Caco-2 (cell line): Measurements from ENCODE around the gene RGS7. TPM values are rescaled to one million over a fixed set of nuclear protein-coding genes. Genes with fewer than 3 reads are reported as not detected.
"Not testable (repeated sequence)": the region's sequence is repeated elsewhere in the genome, so short reads cannot be mapped to it uniquely, and the experiment has no call there.

ENCODE experiments used
- BruUV-seq: library from RNA; stranded (reverse); fragments of 400-500 nt; replicated peaks from 2 replicates; lab custom pipeline; 2021; lab: Mats Ljungman, UMichigan
- CTCF ChIA-PET: fragments of 300-600 bp; sonication (Branson Sonifier 250); formaldehyde crosslinking; loops from one replicate; lab custom pipeline; 2022; ENCODE audit warnings: antibody characterized with exemption; lab: Charles Lee
- POLR2A ChIA-PET: fragments of 300-600 bp; sonication (Branson Sonifier 250); formaldehyde crosslinking; loops from one replicate; lab custom pipeline; 2022; ENCODE audit warnings: antibody characterized with exemption; lab: Charles Lee
- DNase-seq, 2 experiments: peaks; one replicate each; pipeline versions ENCODE4 v3.0.0 to v3.0.0-alpha.2; 2020 to 2022
- H3K27me3 ChIP-seq: replicated peaks from 2 replicates; pipeline ENCODE4 v1.6.0; 2011; ENCODE audit warnings: low read length; ENCODE audit not compliant: control insufficient read depth, insufficient read depth
- H3K36me3 ChIP-seq: 2 replicates; pipeline ENCODE4 v1.5.1; 2011; ENCODE audit warnings: low read length; ENCODE audit not compliant: control insufficient read depth, insufficient read depth
- H3K4me1 ChIP-seq: fragments of 250-450 bp; sonication (Bioruptor Pico); 2 replicates; pipeline ENCODE4 v1.5.1; 2020; ENCODE audit warnings: mild to moderate bottlenecking
- H3K4me3 ChIP-seq: 2 replicates; pipeline ENCODE4 v1.5.1; 2011; ENCODE audit warnings: low read depth, mild to moderate bottlenecking, control low read depth, low read length
- H3K9me3 ChIP-seq: fragments of 250-450 bp; sonication (Bioruptor Pico); 2 replicates; pipeline ENCODE4 v1.5.1; 2020; ENCODE audit warnings: mild to moderate bottlenecking, moderate library complexity
- H3K27ac Mint-ChIP-seq: one replicate; pipeline ENCODE4 v1.8.0; 2022; ENCODE audit warnings: mixed read lengths; ENCODE audit not compliant: unreplicated experiment
- H3K27me3 Mint-ChIP-seq: one replicate; pipeline ENCODE4 v1.8.0; 2022; ENCODE audit warnings: mixed read lengths; ENCODE audit not compliant: insufficient read depth, unreplicated experiment
- H3K36me3 Mint-ChIP-seq: one replicate; pipeline ENCODE4 v1.8.0; 2022; ENCODE audit warnings: mild to moderate bottlenecking, mixed read lengths; ENCODE audit not compliant: insufficient read depth, unreplicated experiment
- H3K4me1 Mint-ChIP-seq: one replicate; pipeline ENCODE4 v1.8.0; 2022; ENCODE audit warnings: low read depth, mixed read lengths; ENCODE audit not compliant: unreplicated experiment
- H3K4me3 Mint-ChIP-seq: one replicate; pipeline ENCODE4 v1.8.0; 2022; ENCODE audit warnings: mild to moderate bottlenecking, moderate library complexity, mixed read lengths; ENCODE audit not compliant: unreplicated experiment
- H3K9me3 Mint-ChIP-seq: one replicate; pipeline ENCODE4 v1.8.0; 2022; ENCODE audit warnings: mixed read lengths; ENCODE audit not compliant: unreplicated experiment
- CTCF ChIP-seq, 2 experiments: fragments of 200-600 bp in 1 of 2; IDR thresholded peaks; 1 replicate in 1 of 2; 2 replicates in 1 of 2; pipeline versions ENCODE4 v1.5.1 to v1.8.0; 2011 to 2022; ENCODE audit warnings: antibody characterized with exemption in 1 of 2, control low read depth in 1 of 2, inconsistent platforms in 1 of 2, low read depth in 1 of 2, low read length in 1 of 2, mild to moderate bottlenecking in 1 of 2, moderate library complexity in 1 of 2; ENCODE audit not compliant: insufficient read depth in 1 of 2, severe bottlenecking in 1 of 2, unreplicated experiment in 1 of 2
- intact Hi-C: fragments of 100-400 bp; cut with micrococcal nuclease; formaldehyde crosslinking; loops from one replicate; pipeline ENCODE4 v1.10.0; 2022; ENCODE audit not compliant: unreplicated experiment
- total RNA-seq: library from RNA; stranded (reverse); gene quantifications from 2 replicates; pipeline ENCODE4 v1.2.3, GENCODE V29; 2022

The RGS7 gene
- total RNA-seq, 1 experiment from 2014 or later = not detected

- peaks cover 17% of the 10 kb centered on the region for H3K4me1 Mint-ChIP-seq
- H3K4me3 Mint-ChIP-seq = no peak overlapping the region
- no peak overlapping the region for H3K4me3 ChIP-seq
- no TSS peak for BruUV-seq
- ChIA-PET CTCF (no interaction called here), POLR2A (no interaction called here)
- H3K27me3 ChIP-seq = no peaks in the 10 kb centered on the region
- no peaks in the 10 kb centered on the region for H3K27me3 Mint-ChIP-seq
- H3K36me3 ChIP-seq = no peaks in the 10 kb centered on the region
- DNase-seq = no peak
- no peak for TF ChIP-seq CTCF (IDR thresholded peaks at IDR 0.05; ENCODE audit: insufficient read depth in 1 of 2, low read depth in 1 of 2, low read length in 1 of 2, severe bottlenecking in 1 of 2, unreplicated experiment in 1 of 2)
- H3K36me3 Mint-ChIP-seq = peaks cover 16% of the 10 kb centered on the region
- peak overlapping the region; percentile 96 for H3K27ac Mint-ChIP-seq
- intact Hi-C loops = no loop called here
- H3K9me3 ChIP-seq = peaks cover 41% of the 10 kb centered on the region
- peaks cover 21% of the 10 kb centered on the region for H3K4me1 ChIP-seq
- peaks cover 36% of the 10 kb centered on the region for H3K9me3 Mint-ChIP-seq
Observed at GRCh38 chr1:240766831-240767230, 590.2 kb downstream of the RGS7 start.

GRCh38 chr1:240765732-240766363, 591.2 kb downstream of the RGS7 start:
- Mint-ChIP-seq H3K27ac (peak overlapping the region; percentile 96), H3K27me3 (no peaks in the 10 kb centered on the region), H3K4me3 (peak overlapping the region; percentile 43), H3K4me1 (peaks cover 17% of the 10 kb centered on the region), H3K36me3 (peaks cover 16% of the 10 kb centered on the region), H3K9me3 (peaks cover 36% of the 10 kb centered on the region)
- no peaks in the 10 kb centered on the region for H3K27me3 ChIP-seq
- peaks cover 41% of the 10 kb centered on the region for H3K9me3 ChIP-seq
- intact Hi-C loops = loop anchor here (1.0 kb wide), 2 partner anchors 17 to 65 kb away; no protein-coding TSS in a partner anchor
- BruUV-seq = TSS peak; percentile 77
- peaks cover 21% of the 10 kb centered on the region for H3K4me1 ChIP-seq
- no peaks in the 10 kb centered on the region for H3K36me3 ChIP-seq
- CTCF ChIA-PET = no interaction called here
- POLR2A ChIA-PET = interaction anchor here (0.6 to 1.0 kb wide), 2 partner anchors 18 to 575 kb away, joined by 3 read pairs; no protein-coding TSS in a partner anchor
- TF ChIP-seq CTCF (IDR thresholded peaks at IDR 0.05; ENCODE audit: insufficient read depth in 1 of 2, low read depth in 1 of 2, low read length in 1 of 2, severe bottlenecking in 1 of 2, unreplicated experiment in 1 of 2) = no peak
- peak; percentile 55 to 56 for DNase-seq
- H3K4me3 ChIP-seq = no peak overlapping the region

- H3K4me1 Mint-ChIP-seq = peaks cover 17% of the 10 kb centered on the region
- no TSS peak for BruUV-seq
- CTCF ChIA-PET = no interaction called here
Observed at GRCh38 chr1:240763771-240764170, 593.2 kb downstream of the RGS7 start.

GRCh38 chr1:240763095-240763494, 593.9 kb downstream of the RGS7 start:
- H3K4me1 Mint-ChIP-seq = peaks cover 17% of the 10 kb centered on the region
- H3K4me3 ChIP-seq, DNase-seq, H3K4me3 Mint-ChIP-seq, H3K27me3 ChIP-seq, intact Hi-C loops, BruUV-seq, CTCF ChIA-PET, H3K36me3 ChIP-seq, POLR2A ChIA-PET, H3K27me3 Mint-ChIP-seq: not testable (repeated sequence)
- H3K27ac Mint-ChIP-seq = peak overlapping the region; percentile 96
- peaks cover 26% of the 10 kb centered on the region for H3K9me3 Mint-ChIP-seq
- peaks cover 16% of the 10 kb centered on the region for H3K36me3 Mint-ChIP-seq
- H3K9me3 ChIP-seq = peaks cover 36% of the 10 kb centered on the region
- H3K4me1 ChIP-seq = peaks cover 21% of the 10 kb centered on the region

More at GRCh38 chr1:240763771-240764170, 593.2 kb downstream of the RGS7 start:
- DNase-seq = no peak
- intact Hi-C loops = no loop called here
- no peaks in the 10 kb centered on the region for H3K27me3 Mint-ChIP-seq
- H3K36me3 Mint-ChIP-seq = peaks cover 16% of the 10 kb centered on the region
- Histone ChIP-seq H3K36me3 (no peaks in the 10 kb centered on the region), H3K27me3 (no peaks in the 10 kb centered on the region), H3K9me3 (peaks cover 41% of the 10 kb centered on the region), H3K4me3 (no peak overlapping the region), H3K4me1 (peaks cover 21% of the 10 kb centered on the region)
- TF ChIP-seq CTCF (IDR thresholded peaks at IDR 0.05; ENCODE audit: insufficient read depth in 1 of 2, low read depth in 1 of 2, low read length in 1 of 2, severe bottlenecking in 1 of 2, unreplicated experiment in 1 of 2) = no peak
- peaks cover 26% of the 10 kb centered on the region for H3K9me3 Mint-ChIP-seq
- H3K27ac Mint-ChIP-seq = peak overlapping the region; percentile 96
- POLR2A ChIA-PET = no interaction called here
- H3K4me3 Mint-ChIP-seq = no peak overlapping the region

GRCh38 chr1:240762471-240762987, 594.5 kb downstream of the RGS7 start:
- H3K27me3 Mint-ChIP-seq, DNase-seq, CTCF ChIA-PET, H3K4me3 Mint-ChIP-seq, BruUV-seq, H3K36me3 ChIP-seq, POLR2A ChIA-PET, H3K4me3 ChIP-seq, H3K27ac Mint-ChIP-seq, intact Hi-C loops, H3K27me3 ChIP-seq: not testable (repeated sequence)
- H3K4me1 ChIP-seq = peaks cover 21% of the 10 kb centered on the region
- H3K9me3 Mint-ChIP-seq = peaks cover 26% of the 10 kb centered on the region
- peaks cover 17% of the 10 kb centered on the region for H3K4me1 Mint-ChIP-seq
- peaks cover 32% of the 10 kb centered on the region for H3K9me3 ChIP-seq
- peaks cover 16% of the 10 kb centered on the region for H3K36me3 Mint-ChIP-seq
